ENCODE results near the gene NAGPA. TPM values are rescaled to one million over a fixed set of nuclear protein-coding genes. Genes with fewer than 3 reads are reported as not detected.

The NAGPA gene
- total and polyA plus RNA-seq, 7 donors: 4.4 to 12.3 (median 6.9) TPM

- no peak for TF ChIP-seq CTCF (IDR thresholded peaks at IDR 0.05)
- ATAC-seq: no peak
- no peak for DNase-seq
- H3K9me3 ChIP-seq: no peaks in the 10 kb centered on the region
- no peaks in the 10 kb centered on the region for H3K27me3 ChIP-seq (ENCODE audit: insufficient read depth in 3 of 3, low read length in 2 of 3)
- no peaks in the 10 kb centered on the region for H3K4me1 ChIP-seq
- intact Hi-C loops (cut with DNase I): no loop called here
- H3K36me3 ChIP-seq (ENCODE audit: insufficient read depth in 1 of 2, low read depth in 1 of 2): no peaks in the 10 kb centered on the region
- H3K4me3 ChIP-seq: no peak overlapping the region
- no peak overlapping the region for H3K27ac ChIP-seq
- 74 to 79% (median 78%) methylated on average over 11 of the region's 11 CpGs for WGBS, 3 donors
These were observed 28.3 kb upstream of the NAGPA start for GRCh38 chr16:5062051-5062450.

GRCh38 chr16:5060073-5060641 is 26.4 kb upstream of the NAGPA start:
- 64 to 69% (median 67%) methylated on average over 10 of the region's 10 CpGs for WGBS, 3 donors
- H3K4me3 ChIP-seq: no peak overlapping the region
- TF ChIP-seq CTCF (IDR thresholded peaks at IDR 0.05): no peak
- DNase-seq (no peak), ATAC-seq (no peak)
- H3K9me3 ChIP-seq: no peaks in the 10 kb centered on the region
- no peaks in the 10 kb centered on the region for H3K36me3 ChIP-seq (ENCODE audit: insufficient read depth in 1 of 2, low read depth in 1 of 2)
- no peak overlapping the region for H3K27ac ChIP-seq
- intact Hi-C loops (cut with DNase I): no loop called here
- no peaks in the 10 kb centered on the region for H3K27me3 ChIP-seq (ENCODE audit: insufficient read depth in 3 of 3, low read length in 2 of 3)
- no peaks in the 10 kb centered on the region for H3K4me1 ChIP-seq

- no peaks in the 10 kb centered on the region for H3K4me1 ChIP-seq
- no peak overlapping the region for H3K4me3 ChIP-seq
- 62 to 70% (median 68%) methylated on average over 6 of the region's 6 CpGs for WGBS, 3 donors
- no peaks in the 10 kb centered on the region for H3K9me3 ChIP-seq
- intact Hi-C loops (cut with DNase I): no loop called here
- TF ChIP-seq CTCF (IDR thresholded peaks at IDR 0.05): no peak
- DNase-seq (no peak), ATAC-seq (no peak)
- no peak overlapping the region for H3K27ac ChIP-seq
- no peaks in the 10 kb centered on the region for H3K36me3 ChIP-seq (ENCODE audit: insufficient read depth in 1 of 2, low read depth in 1 of 2)
- H3K27me3 ChIP-seq (ENCODE audit: insufficient read depth in 3 of 3, low read length in 2 of 3): no peaks in the 10 kb centered on the region
These were observed 25.8 kb upstream of the NAGPA start for GRCh38 chr16:5059386-5060072.

GRCh38 chr16:5058476-5058875 is 24.7 kb upstream of the NAGPA start:
- no peak overlapping the region for H3K27ac ChIP-seq
- H3K4me3 ChIP-seq: no peak overlapping the region
- no peaks in the 10 kb centered on the region for H3K36me3 ChIP-seq (ENCODE audit: insufficient read depth in 1 of 2, low read depth in 1 of 2)
- TF ChIP-seq CTCF (IDR thresholded peaks at IDR 0.05): no peak
- DNase-seq (no peak), ATAC-seq (no peak)
- no peaks in the 10 kb centered on the region for H3K9me3 ChIP-seq
- no peaks in the 10 kb centered on the region for H3K4me1 ChIP-seq
- intact Hi-C loops (cut with DNase I): no loop called here
- H3K27me3 ChIP-seq (ENCODE audit: insufficient read depth in 3 of 3, low read length in 2 of 3): no peaks in the 10 kb centered on the region
- WGBS, 3 donors: 39 to 45% (median 40%) methylated on average over 7 of the region's 7 CpGs

- TF ChIP-seq CTCF (IDR thresholded peaks at IDR 0.05): no peak
- intact Hi-C loops (cut with DNase I): no loop called here
- H3K4me3 ChIP-seq: no peak overlapping the region
- H3K9me3 ChIP-seq: no peaks in the 10 kb centered on the region
- no peaks in the 10 kb centered on the region for H3K27me3 ChIP-seq (ENCODE audit: insufficient read depth in 3 of 3, low read length in 2 of 3)
- ATAC-seq (no peak), DNase-seq (no peak)
- no peak overlapping the region for H3K27ac ChIP-seq
- 16 to 18% (median 17%) methylated on average over 11 of the region's 11 CpGs for WGBS, 3 donors
- H3K4me1 ChIP-seq: no peaks in the 10 kb centered on the region
- no peaks in the 10 kb centered on the region for H3K36me3 ChIP-seq (ENCODE audit: insufficient read depth in 1 of 2, low read depth in 1 of 2)
These were observed 22.6 kb upstream of the NAGPA start for GRCh38 chr16:5056352-5056751.

Data from psoas muscle (tissue), 8 donors.